ENCODE measurements around the gene XAGE1A.
"Not testable (repeated sequence)": the region's sequence is repeated elsewhere in the genome, so short reads cannot be mapped to it uniquely, and the experiment has no call there.

The XAGE1A gene

GRCh38 chrX:52495545-52496418 is at the start of gene XAGE1A:
Gene XAGE1A, plus strand, starts transcription at chrX:52495808. Its CDS starts 1,554 bp downstream, at chrX:52497362.
- not testable (repeated sequence) for DNase-seq

DNA sequence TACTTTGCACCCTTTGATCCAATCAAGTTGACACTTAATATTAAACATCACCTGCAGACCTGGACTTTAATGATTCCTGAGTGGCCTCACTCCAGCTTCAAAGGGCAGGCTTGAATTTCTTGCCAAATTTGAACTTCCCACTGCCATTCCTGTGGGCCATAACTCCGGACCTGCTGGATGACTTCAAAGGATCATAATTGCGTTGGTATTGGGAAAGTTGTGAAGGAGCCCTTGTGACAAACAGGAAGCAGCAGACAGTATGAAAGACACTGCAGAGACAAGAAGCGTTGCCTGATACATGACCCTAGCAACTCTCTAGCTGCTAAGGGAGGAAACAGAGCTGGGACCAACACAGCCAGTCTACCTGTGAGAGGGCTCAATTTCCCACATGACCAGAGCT is 43.6 kb upstream of the XAGE1A start:
- not testable (repeated sequence) for DNase-seq

DNA sequence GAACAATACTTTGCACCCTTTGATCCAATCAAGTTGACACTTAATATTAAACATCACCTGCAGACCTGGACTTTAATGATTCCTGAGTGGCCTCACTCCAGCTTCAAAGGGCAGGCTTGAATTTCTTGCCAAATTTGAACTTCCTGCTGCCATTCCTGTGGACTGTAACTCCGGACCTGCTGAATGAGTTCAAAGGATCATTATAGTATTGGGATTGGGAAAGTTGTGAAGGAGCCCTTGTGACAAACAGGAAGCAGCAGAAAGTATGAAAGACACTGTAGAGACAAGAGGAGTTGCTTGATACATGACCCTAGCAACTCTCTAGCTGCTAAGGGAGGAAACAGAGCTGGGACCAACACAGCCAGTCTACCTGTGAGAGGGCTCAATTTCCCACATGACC is 24.3 kb upstream of the XAGE1A start:
- DNase-seq = not testable (repeated sequence)

DNA sequence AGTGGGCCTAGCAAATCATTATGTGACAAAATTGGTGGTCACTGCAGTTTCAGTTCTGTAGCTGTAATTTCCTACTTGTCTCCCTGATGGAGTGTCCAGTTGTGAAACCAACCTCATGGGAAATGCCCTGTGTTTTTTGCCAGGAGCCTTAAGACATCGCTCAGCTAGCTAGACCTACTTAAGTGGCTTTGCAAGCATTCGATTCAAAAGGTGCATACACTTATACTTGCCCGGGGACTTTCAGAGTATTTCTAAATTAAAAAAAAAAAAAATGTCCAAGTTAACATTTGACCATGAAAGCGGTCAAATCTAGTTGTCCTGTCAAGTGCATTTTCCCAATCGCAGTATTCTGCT is 788 bp downstream of the XAGE1A start:
- not testable (repeated sequence) for DNase-seq

DNA sequence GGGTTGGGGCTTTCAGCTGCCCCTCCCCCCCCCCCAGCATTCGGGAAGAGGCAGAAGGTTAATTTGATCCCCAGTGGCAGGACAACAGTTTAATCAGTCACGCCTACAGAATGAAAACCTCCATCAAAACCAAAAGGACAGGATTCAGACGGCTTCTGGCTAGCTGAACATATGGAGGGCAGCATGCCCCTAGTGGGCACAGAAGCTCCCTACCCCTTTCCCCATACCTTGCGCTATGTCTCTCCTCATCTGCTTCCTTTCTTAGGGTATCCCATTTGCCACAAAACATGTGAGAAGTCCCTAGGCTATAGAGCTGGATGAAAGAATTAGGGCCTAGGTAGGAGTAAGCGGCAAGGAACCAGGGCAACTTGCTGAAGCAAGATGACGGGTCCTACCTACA is 5.8 kb downstream of the XAGE1A start:
- DNase-seq = not testable (repeated sequence)

DNA sequence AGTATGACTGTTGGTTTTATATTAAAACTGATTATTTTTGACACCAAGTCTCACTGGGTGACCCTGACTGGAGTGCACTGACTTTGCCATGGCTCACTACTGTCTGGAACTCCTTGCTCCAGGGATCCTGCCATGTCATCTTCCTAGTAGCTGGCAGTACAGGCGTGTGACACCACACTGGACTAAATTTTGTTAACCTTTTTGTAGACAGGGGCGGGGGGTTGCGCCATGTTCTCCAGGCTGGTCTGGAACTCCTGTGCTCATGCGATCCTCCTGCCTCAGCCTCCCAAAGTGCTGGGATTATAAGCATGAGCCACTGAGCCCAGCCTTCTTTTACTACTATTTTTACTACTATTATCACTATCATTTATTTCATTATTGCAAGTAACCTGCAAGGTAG is 8.9 kb downstream of the XAGE1A start:
- no peak for DNase-seq

GRCh38 chrX:52507331-52507730 is 11.7 kb downstream of the XAGE1A start:
- DNase-seq = no peak

DNA sequence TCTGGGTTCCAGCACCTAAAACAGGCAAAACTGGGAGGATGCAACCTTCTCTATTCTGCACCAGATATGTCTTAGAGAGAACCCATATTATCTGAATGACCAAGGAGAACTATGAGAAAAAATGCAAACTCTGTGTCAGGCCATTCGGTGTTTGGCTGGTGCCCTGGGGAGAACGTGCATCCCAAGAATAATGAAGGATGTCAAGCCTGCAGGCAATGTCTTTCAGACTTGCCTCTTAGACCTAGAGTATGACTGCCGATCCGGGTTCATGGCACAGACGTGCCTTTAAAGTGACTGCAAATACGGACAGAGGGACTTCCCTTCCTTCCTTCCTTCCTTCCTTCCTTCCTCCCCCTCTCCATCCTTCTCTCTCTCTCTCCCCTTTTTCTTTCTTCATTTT is 14.3 kb downstream of the XAGE1A start:
- DNase-seq = no peak

DNA sequence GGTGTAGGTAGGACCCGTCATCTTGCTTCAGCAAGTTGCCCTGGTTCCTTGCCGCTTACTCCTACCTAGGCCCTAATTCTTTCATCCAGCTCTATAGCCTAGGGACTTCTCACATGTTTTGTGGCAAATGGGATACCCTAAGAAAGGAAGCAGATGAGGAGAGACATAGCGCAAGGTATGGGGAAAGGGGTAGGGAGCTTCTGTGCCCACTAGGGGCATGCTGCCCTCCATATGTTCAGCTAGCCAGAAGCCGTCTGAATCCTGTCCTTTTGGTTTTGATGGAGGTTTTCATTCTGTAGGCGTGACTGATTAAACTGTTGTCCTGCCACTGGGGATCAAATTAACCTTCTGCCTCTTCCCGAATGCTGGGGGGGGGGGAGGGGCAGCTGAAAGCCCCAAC is 15.5 kb downstream of the XAGE1A start:
- not testable (repeated sequence) for DNase-seq

DNA sequence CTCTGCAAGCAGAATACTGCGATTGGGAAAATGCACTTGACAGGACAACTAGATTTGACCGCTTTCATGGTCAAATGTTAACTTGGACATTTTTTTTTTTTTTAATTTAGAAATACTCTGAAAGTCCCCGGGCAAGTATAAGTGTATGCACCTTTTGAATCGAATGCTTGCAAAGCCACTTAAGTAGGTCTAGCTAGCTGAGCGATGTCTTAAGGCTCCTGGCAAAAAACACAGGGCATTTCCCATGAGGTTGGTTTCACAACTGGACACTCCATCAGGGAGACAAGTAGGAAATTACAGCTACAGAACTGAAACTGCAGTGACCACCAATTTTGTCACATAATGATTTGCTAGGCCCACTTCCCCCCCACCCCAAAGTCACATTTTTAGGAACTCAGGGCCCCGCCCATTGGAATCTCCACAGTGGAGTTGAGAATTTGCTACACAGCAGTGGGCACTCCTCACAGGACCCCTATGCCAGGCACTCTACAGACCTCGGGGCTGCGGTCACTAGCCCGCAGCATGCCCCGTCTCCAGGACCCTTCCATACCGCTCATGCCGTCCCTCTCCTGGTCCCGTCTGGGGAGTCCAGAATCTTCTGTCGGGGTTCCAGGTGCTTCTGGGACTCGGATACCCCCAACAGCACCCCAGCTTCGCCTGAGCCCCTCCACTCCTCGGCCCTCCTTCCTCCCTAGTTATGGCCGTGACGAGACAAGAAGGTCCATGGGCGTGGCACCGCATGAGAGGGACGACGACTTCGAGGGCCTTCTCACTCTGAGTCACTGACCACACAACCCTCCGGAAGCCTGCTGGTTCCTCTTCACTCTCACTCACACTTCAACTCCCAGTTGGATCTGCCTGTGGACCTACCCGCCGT is 20.7 kb downstream of the XAGE1A start:
- DNase-seq = not testable (repeated sequence)

DNA sequence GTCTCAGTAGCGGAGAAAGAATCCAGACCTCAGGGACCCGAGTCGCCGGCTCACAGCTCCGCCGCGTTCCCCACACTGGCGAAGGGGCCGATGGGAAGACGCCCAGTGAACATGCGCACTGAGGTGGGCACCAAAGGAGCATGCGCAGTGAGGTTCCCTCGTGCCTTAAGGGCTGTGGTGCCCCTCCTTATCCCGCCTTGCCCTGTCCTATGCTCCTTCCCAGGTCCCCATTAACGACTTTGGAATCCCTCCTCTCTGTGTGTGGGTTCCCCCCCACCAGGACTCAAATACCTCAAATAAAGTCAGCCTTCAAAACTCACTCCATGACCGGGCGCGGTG is 21.3 kb downstream of the XAGE1A start, which contains the start of gene XAGE1B:
XAGE1B (minus strand) TSS at position 77 of the 339 bp plus-strand sequence. CDS start 1,536 bp downstream, outside the sequence.
- DNase-seq = not testable (repeated sequence)

GRCh38 chrX:52541051-52541450 is 45.4 kb downstream of the XAGE1A start:
- DNase-seq = not testable (repeated sequence)

DNA sequence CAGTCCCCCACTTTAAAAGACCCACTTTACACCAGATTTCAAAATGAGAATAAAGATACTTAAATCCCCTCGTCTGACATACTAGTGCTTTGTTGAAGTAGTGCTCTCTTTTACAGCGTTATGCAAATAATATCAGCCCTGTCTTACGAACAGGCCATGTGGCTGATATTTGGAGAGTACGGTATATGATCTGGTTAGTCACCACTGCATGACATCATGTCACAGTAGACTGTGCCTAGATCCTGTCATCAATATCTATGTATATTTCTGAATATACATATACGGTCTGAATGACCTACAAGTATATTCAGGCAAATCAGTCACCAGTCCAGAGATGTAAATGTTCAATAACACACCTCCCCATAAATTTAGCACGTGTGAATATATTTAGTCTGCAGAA is 46.7 kb downstream of the XAGE1A start:
- no peak for DNase-seq

DNA sequence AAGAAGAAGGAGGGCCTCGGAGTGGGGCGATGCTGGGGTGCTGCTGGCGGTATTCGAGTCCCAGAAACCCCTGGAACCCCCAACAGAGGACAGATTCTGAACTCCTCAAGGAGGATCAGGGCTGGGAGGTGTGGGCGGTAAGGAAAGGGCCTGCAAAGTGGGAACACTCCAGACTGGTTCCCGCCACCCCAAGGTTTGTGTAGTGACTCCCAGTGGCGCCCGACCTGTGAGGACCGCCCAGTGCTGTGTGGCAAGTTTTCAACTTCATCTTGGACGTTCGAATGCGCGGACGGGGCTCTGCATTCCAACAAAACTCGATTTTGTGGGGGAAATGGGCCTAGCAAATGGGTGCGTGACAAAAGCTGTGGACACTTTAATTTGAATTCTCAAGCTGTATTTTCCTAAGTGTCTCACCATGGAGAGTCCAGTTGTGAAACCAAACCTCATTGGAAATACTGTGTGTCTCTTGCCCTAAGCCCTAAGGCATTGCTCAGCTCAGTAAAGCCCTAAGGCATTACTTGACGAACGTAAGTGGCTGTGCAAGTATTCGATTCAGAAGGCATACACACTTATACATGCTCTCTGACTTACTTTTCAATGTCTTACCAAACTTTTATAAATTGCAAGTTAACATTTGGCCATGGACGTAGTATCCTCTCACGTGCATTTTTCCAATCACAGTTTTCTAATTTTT is 48.7 kb downstream of the XAGE1A start:
- DNase-seq = no peak

DNA sequence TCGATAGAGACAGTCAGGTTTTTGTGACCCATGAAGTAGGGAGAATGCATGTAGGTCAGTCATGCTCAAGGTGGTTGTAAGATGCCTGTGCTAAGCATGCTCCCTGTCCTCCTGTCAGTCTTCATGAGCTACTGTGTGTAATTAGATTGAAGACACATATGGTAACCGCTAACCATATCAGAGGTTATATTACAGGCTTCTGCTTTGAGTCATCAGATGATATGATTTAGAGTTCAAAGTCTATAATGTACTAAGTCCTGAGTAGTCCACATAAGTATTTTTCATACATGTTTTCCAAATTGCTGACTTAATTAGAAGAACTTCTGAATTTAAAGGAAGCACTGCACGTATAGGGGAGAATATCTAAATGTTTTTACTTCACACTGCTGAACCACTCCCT is 53.2 kb downstream of the XAGE1A start:
- not testable (repeated sequence) for DNase-seq

All from GDM1 (cell line).